Thoracic aorta (tissue), 2 donors: ENCODE measurements around the gene TK2. TPM values are rescaled to one million over a fixed set of nuclear protein-coding genes. Genes with fewer than 3 reads are reported as not detected.

ENCODE experiments used
- ATAC-seq: fragments of 150-250 bp; one replicate; pipeline ENCODE4 v1.8.0; 2017; ENCODE audit warnings: low read depth; ENCODE audit not compliant: insufficient number of reproducible peaks, low FRiP score
- DNase-seq: peaks from one replicate; pipeline ENCODE4 v3.0.0-alpha.2; 2020; ENCODE audit warnings: low spot score
- H3K27ac ChIP-seq, 2 donors: fragments of 200-600 bp; sonication (generic); 1 replicate in 1 of 2; 2 replicates in 1 of 2; pipeline ENCODE4 v1.5.1; 2016; ENCODE audit warnings: mild to moderate bottlenecking in 2 of 2, moderate library complexity in 2 of 2
- H3K27me3 ChIP-seq: fragments of 200-600 bp; sonication (generic); replicated peaks from 2 replicates; pipeline ENCODE4 v1.6.0; 2016; ENCODE audit warnings: mild to moderate bottlenecking; ENCODE audit not compliant: insufficient read depth
- H3K36me3 ChIP-seq: fragments of 200-600 bp; sonication (generic); one replicate; pipeline ENCODE4 v1.5.1; 2016
- H3K4me1 ChIP-seq, 2 donors: fragments of 200-600 bp; sonication (generic); 1 replicate in 1 of 2; 2 replicates in 1 of 2; pipeline versions ENCODE4 v1.5.1 to v1.6.0; 2016; ENCODE audit warnings: low read depth in 2 of 2, mild to moderate bottlenecking in 1 of 2; ENCODE audit not compliant: control insufficient read depth in 1 of 2
- H3K4me3 ChIP-seq: fragments of 200-600 bp; sonication (generic); 2 replicates; pipeline ENCODE4 v1.5.1; 2016; ENCODE audit warnings: mild to moderate bottlenecking
- H3K9me3 ChIP-seq: fragments of 200-600 bp; sonication (generic); 2 replicates; pipeline ENCODE4 v1.5.1; 2016
- total RNA-seq, 2 donors: library from RNA; depleted of rRNA; stranded (reverse); fragments of >200 nt; gene quantifications; one replicate each; pipeline versions ENCODE4 v1.1.0 to v1.2.3, GENCODE V29; 2016
- TF ChIP-seq, protein P1 (sequence below): fragments of 200-600 bp; sonication (generic); IDR thresholded peaks from one replicate; pipeline ENCODE4 v1.5.1; 2019; ENCODE audit warnings: antibody characterized with exemption

TK2 gene
- total RNA-seq, 2 donors from 2014 or later: 41.7 to 55.5 TPM

DNA sequence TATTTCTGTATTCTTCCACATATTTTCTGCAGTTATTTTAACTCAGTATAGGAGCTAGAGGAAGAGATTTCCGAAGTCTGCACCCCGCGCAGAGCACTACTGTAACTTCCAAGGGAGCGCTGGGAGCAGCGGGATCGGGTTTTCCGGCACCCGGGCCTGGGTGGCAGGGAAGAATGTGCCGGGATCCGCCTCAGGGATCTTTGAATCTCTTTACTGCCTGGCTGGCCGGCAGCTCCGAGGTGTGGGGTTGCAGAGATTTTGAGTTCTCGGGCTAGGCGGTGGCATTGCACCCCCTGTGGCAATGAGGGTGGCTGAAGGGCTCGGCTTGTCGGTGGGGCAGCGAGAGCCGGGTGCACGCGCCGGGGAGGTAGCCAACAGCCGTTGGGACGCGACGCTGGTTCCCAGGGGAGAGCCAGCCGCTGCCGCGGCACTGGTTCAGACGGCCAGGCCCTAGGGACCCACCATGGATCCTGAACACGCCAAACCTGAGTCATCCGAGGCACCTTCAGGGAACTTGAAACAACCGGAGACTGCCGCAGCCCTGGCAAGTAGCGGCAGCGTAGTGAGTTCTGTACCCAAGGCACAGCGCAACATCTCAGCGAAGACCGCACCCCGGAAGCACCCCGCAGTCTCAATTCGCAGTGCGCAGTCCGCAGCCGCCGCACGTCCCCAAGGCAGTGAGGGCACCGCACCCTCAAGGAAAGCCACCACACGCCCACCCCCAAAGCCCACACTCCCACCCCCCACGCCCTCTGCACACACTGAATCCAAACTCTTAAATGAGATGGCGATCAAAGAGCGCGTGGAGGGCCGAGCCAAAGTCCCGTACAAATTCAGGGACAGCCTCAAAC, 16.4 kb upstream of the TK2 start, which contains the start of gene CMTM1:
CMTM1 (plus strand) TSS at position 389 of the 851 bp plus-strand sequence; CDS start at position 464, 75 bp downstream.
- Histone ChIP-seq H3K9me3 (no peaks in the 10 kb centered on the region), H3K36me3 (no peaks in the 10 kb centered on the region), H3K27me3 (no peaks in the 10 kb centered on the region), H3K27ac (no peak within 1 kb of the TSS), H3K4me1 (peaks cover 9 to 20% of the 10 kb centered on the region in 2 donors), H3K4me3 (no peak within 1 kb of the TSS)
- ATAC-seq (no peak), DNase-seq (no peak)
- TF ChIP-seq, protein P1, sequence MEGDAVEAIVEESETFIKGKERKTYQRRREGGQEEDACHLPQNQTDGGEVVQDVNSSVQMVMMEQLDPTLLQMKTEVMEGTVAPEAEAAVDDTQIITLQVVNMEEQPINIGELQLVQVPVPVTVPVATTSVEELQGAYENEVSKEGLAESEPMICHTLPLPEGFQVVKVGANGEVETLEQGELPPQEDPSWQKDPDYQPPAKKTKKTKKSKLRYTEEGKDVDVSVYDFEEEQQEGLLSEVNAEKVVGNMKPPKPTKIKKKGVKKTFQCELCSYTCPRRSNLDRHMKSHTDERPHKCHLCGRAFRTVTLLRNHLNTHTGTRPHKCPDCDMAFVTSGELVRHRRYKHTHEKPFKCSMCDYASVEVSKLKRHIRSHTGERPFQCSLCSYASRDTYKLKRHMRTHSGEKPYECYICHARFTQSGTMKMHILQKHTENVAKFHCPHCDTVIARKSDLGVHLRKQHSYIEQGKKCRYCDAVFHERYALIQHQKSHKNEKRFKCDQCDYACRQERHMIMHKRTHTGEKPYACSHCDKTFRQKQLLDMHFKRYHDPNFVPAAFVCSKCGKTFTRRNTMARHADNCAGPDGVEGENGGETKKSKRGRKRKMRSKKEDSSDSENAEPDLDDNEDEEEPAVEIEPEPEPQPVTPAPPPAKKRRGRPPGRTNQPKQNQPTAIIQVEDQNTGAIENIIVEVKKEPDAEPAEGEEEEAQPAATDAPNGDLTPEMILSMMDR: no peak

DNA sequence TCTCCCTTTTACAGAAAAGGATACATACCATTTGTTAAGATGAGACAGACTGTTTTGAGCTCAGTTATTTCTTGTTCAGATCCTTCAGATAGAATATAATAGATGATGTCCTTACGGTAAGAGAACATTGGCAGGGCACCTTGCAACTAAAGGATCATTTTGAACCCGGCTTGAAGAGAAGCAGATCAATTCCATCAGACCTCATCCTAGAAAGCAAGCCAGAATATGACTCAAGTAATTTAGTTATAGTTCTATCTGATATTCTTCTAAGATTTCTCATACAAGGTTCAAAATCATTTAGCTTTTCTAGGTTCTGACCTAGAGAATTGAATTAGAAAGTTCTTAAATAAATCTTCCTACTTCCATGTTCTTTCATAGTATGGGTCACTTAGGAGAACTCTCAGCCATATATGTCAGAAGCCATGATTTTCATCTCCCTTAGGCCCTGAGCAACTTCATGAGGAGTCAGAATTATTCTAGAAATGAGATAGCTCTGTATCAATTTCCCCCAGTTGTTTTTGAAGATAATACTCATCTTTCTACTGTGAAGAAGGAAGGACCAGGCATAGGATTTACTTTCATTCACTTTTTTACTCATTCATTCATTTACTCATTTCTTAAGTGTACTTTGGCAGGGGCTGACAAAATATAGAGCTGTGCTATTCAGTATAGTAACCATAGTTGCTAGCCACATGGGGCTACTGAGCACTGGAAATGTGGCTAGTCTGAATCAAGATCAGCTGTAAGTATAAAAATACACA, 13.8 kb upstream of the TK2 start:
- Histone ChIP-seq H3K4me1 (peaks cover 0 to 3% of the 10 kb centered on the region in 2 donors), H3K36me3 (no peaks in the 10 kb centered on the region), H3K27me3 (no peaks in the 10 kb centered on the region), H3K27ac (no peak overlapping the region), H3K9me3 (no peaks in the 10 kb centered on the region), H3K4me3 (no peak overlapping the region)
- no peak for DNase-seq
- TF ChIP-seq, protein P1: no peak
- no peak for ATAC-seq

DNA sequence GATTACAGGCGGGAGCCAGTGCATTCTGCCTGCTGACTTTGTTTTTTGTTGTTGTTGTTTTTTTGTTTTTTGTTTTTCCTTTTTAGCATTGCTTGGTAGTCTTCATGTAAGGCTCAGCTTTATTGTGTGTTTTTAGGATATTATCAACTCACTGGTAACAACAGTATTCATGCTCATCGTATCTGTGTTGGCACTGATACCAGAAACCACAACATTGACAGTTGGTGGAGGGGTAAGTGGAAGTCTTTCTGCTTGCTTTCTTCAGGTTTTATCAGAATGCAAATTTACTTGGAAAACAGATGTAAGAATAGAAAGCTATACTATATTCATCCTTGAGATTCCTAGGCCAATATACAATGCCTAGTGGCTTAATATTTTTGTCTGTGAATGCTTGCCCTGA, 13.1 kb upstream of the TK2 start:
- Histone ChIP-seq H3K4me3 (no peak overlapping the region), H3K9me3 (no peaks in the 10 kb centered on the region), H3K27ac (no peak overlapping the region), H3K36me3 (no peaks in the 10 kb centered on the region), H3K4me1 (no peaks in the 10 kb centered on the region), H3K27me3 (no peaks in the 10 kb centered on the region)
- no peak for DNase-seq
- TF ChIP-seq, protein P1: no peak
- ATAC-seq: no peak

DNA sequence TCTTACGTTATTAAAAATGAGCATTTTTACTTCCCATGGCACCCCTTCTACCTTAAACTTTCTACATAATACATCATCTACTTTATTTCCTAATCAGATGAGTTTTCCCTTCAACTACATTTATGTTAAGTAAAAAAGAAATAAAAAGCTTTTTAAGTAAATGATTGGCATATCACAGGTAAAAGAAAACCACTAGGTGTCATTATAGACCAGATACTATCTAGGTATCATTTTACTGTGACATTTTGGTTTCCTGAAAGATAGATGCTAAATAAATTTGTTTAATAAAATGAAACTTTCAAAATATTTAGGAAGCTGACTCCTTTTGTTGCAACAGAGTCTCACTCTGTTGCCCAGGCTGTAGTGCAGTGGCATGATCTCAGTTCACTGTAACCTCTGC, 12.5 kb upstream of the TK2 start:
- Histone ChIP-seq H3K4me3 (no peak overlapping the region), H3K4me1 (no peaks in the 10 kb centered on the region), H3K36me3 (no peaks in the 10 kb centered on the region), H3K27ac (no peak overlapping the region), H3K27me3 (no peaks in the 10 kb centered on the region), H3K9me3 (no peaks in the 10 kb centered on the region)
- DNase-seq (no peak), ATAC-seq (no peak)
- TF ChIP-seq, protein P1: no peak
